Adrenal gland (tissue), 12 donors: ENCODE measurements around the gene CFAP92. TPM values are rescaled to one million over a fixed set of nuclear protein-coding genes. Genes with fewer than 3 reads are reported as not detected.

Experiments
- DNase-seq, 7 donors: peaks; one replicate each; pipeline ENCODE4 v3.0.0-alpha.2; 2019 to 2020
- H3K27ac ChIP-seq, 5 donors: fragments of 200-600 bp; sonication (generic) in 4 of 5; 1 replicate in 3 of 5; 2 replicates in 2 of 5; pipeline versions ENCODE4 v1.5.1 to v1.8.0; 2016 to 2020; ENCODE audit warnings: mild to moderate bottlenecking in 1 of 5
- H3K27me3 ChIP-seq: fragments of 200-600 bp; 2 replicates; pipeline ENCODE4 v1.8.0; 2021
- H3K36me3 ChIP-seq, 2 donors: fragments of 200-600 bp; replicated peaks in 1 of 2; 1 replicate in 1 of 2; 2 replicates in 1 of 2; pipeline versions ENCODE4 v1.5.1 to v1.8.0; 2018 to 2022
- H3K4me1 ChIP-seq, 2 donors: fragments of 200-600 bp; replicated peaks in 1 of 2; 1 replicate in 1 of 2; 2 replicates in 1 of 2; pipeline versions ENCODE4 v1.5.1 to v1.8.0; 2018 to 2021
- H3K4me3 ChIP-seq, 4 donors: fragments of 200-600 bp; sonication (generic) in 3 of 4; one replicate each; pipeline ENCODE4 v1.5.1; 2016 to 2018
- H3K9me3 ChIP-seq, 3 donors: fragments of 200-600 bp; sonication (generic) in 1 of 3; replicated peaks in 1 of 3; 1 replicate in 2 of 3; 2 replicates in 1 of 3; pipeline versions ENCODE4 v1.5.1 to v1.8.0; 2016 to 2021
- POLR2A ChIP-seq, 2 donors: fragments of 450-650 bp; IDR thresholded peaks; one replicate each; pipeline ENCODE4 v1.6.1; 2017; ENCODE audit warnings: antibody characterized with exemption in 2 of 2, mild to moderate bottlenecking in 2 of 2, moderate library complexity in 1 of 2
- WGBS, 4 donors: extraction: QIAGEN DNeasy Blood & Tissue Kit in 2 of 4; methylation state at CpG; one replicate each; pipeline versions ENCODE4 v1.1.5 to v1.1.7; 2013 to 2017; 5-methylcytosine and 5-hydroxymethylcytosine counted together
- intact Hi-C, 2 donors: fragments of 100-400 bp; cut with DNase I; formaldehyde crosslinking; loops; one replicate each; pipeline versions ENCODE4 v1.14.1 to v1.15.0; 2022 to 2023
- polyA plus RNA-seq, 3 donors: library from polyadenylated mRNA; stranded (reverse); fragments of 200-250 nt in 2 of 3; fragments of 350-450 nt in 1 of 3; fragmentation: Illumina TruSeq in 1 of 3; extraction: RNeasy Lipid Tissue Mini Kit (QIAGEN cat#74804) in 1 of 3; gene quantifications; one replicate each; pipeline ENCODE4 v1.2.3, GENCODE V29; 2013 to 2014
- total RNA-seq, 9 donors: library from RNA; depleted of rRNA in 4 of 9; stranded (reverse); fragments of >200 nt in 4 of 9; fragments of 120-200 nt in 1 of 9; fragmentation: NEBNext Ultra II Directional in 1 of 9; extraction: Animal tissue kit (Norgen Biotek cat#: 25700) in 1 of 9; gene quantifications; one replicate each; pipeline versions ENCODE4 v1.1.0 to v1.2.4, GENCODE V29; 2013 to 2023
- TF ChIP-seq, protein P1 (sequence below), 6 experiments: fragments of 450-650 bp in 4 of 6; fragments of 200-600 bp in 2 of 6; sonication (generic) in 1 of 6; IDR thresholded peaks; 1 replicate in 5 of 6; 2 replicates in 1 of 6; pipeline versions ENCODE4 v1.5.1 to v1.8.0; 2016 to 2021; ENCODE audit warnings: antibody characterized with exemption in 6 of 6, mild to moderate bottlenecking in 2 of 6, moderate library complexity in 1 of 6
- donor health status: healthy with polysubstance abuse.
- donor health status: Bipolar disorder and iron deficiency.
- donor health status: DM: yes; HTN: yes; CAD: no.
- donor health status: DM: no; HTN: no; CAD: no.
- donor health status: DM: no; HTN: no; CAD: no.
- donor health status: DM: yes; HTN: yes; CAD: no.

Gene CFAP92
- total and polyA plus RNA-seq, 12 donors = 0.14 to 1.9 (median 0.48) TPM; not detected in 1

DNA sequence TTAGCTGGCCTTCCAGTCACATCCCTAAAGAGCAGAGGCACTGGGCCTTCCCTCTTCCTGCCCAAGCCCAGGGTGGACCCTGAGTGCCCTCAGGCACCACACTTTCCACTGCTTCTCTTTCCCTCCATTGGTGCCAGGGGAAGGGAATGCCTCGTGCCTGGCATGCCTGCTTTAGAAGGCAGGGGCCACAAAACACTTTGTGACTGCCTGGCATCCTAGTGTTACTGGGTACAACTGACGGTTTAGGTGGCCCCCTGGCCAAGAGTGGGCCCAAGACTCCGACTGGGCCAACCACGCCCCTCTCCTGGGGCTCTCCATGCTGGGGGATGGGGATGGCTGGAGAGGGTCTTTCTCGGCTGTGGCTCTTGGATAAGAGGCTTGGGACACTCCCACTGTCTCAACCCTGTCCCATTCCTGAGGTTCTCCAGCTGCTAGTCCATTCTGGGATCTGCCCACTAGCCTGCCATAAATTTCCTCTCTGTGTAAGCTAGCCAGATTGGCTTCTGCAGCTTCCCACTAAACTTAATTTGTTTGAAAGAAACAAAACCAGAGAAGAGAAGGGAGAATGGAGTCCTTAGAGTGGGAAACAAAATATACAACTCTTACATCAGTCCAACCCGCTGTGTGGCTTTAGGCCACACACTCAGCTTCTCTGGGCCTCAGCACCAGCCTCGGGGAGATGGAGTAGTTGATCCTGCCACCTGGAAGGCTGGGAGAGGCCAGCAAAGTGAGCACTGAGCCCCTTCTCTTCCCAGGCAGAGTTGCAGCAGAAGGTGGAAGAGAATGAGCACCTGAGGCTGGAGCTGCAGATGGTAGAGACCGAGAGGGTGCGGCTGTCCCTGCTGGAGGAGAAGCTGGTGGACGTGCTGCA lies 42.6 kb upstream of the CFAP92 start:
- no peaks in the 10 kb centered on the region for H3K9me3 ChIP-seq
- DNase-seq = no peak

DNA sequence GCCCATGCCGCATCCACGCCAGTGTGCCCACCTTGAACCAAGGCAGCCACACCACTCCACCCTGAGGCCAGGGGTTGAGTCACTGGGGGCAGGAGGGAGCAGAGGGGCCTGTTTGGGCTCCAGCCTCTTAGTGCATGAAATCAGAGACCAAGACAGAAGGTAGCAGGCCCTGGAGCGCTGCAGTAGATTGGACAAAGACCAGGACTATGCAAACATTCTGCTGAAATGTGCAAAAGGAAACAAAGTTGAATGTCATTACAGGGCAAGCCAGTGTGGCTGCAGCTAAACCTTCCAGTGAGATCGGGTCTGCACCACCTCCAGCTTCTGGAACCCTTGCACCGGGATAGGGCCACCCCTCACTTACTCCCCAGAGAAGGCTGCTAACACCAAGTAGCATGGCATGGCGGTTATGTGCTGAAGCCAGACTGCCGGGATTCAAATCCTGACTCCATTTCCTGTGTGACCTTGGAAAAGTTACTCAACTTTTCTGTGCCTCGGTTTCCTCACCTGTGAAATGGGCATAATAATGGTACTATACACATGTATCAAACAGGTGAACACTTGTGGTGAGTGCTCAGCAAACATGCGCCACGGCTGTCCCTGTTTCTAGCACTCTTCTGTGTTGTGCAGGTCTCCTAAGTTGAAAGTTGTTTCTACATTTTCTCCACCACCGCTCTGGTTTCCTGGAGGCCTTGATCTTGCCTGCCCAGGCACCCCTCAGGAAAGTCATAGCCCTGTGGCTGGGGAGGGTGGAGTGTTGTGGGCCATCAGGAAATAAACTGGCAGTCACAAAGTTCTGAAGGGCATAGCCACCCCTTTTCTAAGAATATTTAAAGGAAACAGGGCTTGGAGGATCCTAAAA lies 41.7 kb upstream of the CFAP92 start:
- TF ChIP-seq, protein P1, sequence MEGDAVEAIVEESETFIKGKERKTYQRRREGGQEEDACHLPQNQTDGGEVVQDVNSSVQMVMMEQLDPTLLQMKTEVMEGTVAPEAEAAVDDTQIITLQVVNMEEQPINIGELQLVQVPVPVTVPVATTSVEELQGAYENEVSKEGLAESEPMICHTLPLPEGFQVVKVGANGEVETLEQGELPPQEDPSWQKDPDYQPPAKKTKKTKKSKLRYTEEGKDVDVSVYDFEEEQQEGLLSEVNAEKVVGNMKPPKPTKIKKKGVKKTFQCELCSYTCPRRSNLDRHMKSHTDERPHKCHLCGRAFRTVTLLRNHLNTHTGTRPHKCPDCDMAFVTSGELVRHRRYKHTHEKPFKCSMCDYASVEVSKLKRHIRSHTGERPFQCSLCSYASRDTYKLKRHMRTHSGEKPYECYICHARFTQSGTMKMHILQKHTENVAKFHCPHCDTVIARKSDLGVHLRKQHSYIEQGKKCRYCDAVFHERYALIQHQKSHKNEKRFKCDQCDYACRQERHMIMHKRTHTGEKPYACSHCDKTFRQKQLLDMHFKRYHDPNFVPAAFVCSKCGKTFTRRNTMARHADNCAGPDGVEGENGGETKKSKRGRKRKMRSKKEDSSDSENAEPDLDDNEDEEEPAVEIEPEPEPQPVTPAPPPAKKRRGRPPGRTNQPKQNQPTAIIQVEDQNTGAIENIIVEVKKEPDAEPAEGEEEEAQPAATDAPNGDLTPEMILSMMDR (IDR thresholded peaks at IDR 0.05) = no peak
- TF ChIP-seq POLR2A (IDR thresholded peaks at IDR 0.05) = no peak
- Histone ChIP-seq H3K27me3 (no peaks in the 10 kb centered on the region), H3K4me1 (no peaks in the 10 kb centered on the region), H3K4me3 (no peak overlapping the region), H3K9me3 (no peaks in the 10 kb centered on the region), H3K27ac (no peak overlapping the region), H3K36me3 (no peaks in the 10 kb centered on the region)
- 80 to 89% (median 85%) methylated on average over 10 to 11 of the region's 11 CpGs for WGBS, 4 donors
- DNase-seq = no peak
- intact Hi-C loops = no loop called here

More for the DNA sequence above, 42.6 kb upstream of the CFAP92 start:
- no peak overlapping the region for H3K4me3 ChIP-seq
- intact Hi-C loops = no loop called here
- H3K4me1 ChIP-seq = no peaks in the 10 kb centered on the region
- WGBS, 4 donors = 80 to 85% (median 82%) methylated on average over 4 to 10 of the region's 10 CpGs
- TF ChIP-seq POLR2A (IDR thresholded peaks at IDR 0.05) = no peak
- H3K27me3 ChIP-seq = no peaks in the 10 kb centered on the region
- no peak overlapping the region for H3K27ac ChIP-seq
- H3K36me3 ChIP-seq = no peaks in the 10 kb centered on the region

DNA sequence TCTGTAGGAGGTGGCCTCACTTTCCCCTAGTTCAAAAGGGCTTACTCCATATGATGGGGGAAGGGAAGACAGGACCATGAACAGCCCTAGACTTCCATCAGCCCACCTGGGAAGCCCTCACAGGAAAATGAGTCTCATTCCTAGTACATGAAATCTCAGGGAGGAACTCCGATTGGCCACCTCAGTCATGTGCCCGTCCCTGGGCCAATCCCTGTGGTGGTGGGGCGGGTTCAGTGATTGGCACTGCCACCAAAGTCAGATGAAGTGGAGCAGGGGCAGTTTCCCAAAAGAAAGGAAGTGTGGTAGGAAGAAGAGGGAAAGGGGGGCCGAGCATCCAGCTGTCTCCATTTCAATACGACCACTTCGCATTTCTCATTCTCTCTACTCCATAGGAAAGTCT lies 40.8 kb upstream of the CFAP92 start:
- Histone ChIP-seq H3K27me3 (no peaks in the 10 kb centered on the region), H3K4me3 (no peak overlapping the region), H3K9me3 (no peaks in the 10 kb centered on the region), H3K27ac (no peak overlapping the region), H3K4me1 (no peaks in the 10 kb centered on the region), H3K36me3 (no peaks in the 10 kb centered on the region)
- 80 to 95% (median 88%) methylated on average over 6 of the region's 6 CpGs for WGBS, 4 donors
- intact Hi-C loops = no loop called here
- DNase-seq = no peak
- TF ChIP-seq, protein P1 (IDR thresholded peaks at IDR 0.05) = no peak
- no peak for TF ChIP-seq POLR2A (IDR thresholded peaks at IDR 0.05)

DNA sequence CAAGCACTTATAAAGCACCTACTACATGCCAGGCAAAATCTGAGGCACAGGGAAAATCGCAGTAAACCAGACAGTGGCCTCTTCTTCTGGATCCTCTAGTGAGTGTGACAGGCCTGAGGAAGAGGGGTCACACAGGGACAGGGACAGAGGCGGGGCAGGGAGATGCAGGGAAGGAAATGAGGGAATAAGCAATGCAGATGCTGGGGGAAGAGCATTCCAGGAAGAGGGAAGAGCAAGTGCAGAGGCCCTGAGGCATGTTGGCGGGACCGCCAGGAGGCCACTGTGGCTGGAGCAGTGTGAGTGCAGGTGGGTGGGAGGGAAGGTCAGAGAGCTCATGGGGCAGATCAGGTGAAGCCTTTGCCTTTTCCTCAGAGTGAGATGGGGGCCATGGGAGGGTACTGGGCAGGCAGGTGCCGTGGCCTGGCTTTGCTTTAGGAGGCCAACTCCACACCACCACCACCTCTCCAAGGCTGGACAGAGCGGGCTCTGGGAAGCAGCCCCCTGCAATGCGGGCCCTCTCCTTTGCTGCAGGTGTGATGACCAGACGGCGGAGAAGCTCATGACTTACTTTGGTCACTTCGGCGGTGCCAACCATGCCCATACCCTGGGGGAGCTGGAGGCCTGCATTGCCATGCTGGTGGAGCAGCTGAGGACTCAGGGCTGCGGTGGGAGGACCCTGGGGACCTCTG lies 39.9 kb upstream of the CFAP92 start:
- Histone ChIP-seq H3K27me3 (no peaks in the 10 kb centered on the region), H3K4me3 (no peak overlapping the region), H3K4me1 (no peaks in the 10 kb centered on the region), H3K36me3 (no peaks in the 10 kb centered on the region), H3K9me3 (no peaks in the 10 kb centered on the region), H3K27ac (no peak overlapping the region)
- TF ChIP-seq POLR2A (IDR thresholded peaks at IDR 0.05) = no peak
- TF ChIP-seq, protein P1 (IDR thresholded peaks at IDR 0.05) = no peak
- intact Hi-C loops = no loop called here
- WGBS, 4 donors = 84 to 92% (median 87%) methylated on average over 7 to 12 of the region's 12 CpGs
- no peak for DNase-seq
